Stimulated activated CD8-positive, alpha-beta memory T cell treated with anti-CD3 and anti-CD28 coated beads, Interleukin-4, amount 100 ng/mL, for 4 hours (primary cell): Measurements from ENCODE around the gene COX6B2.
"Not testable (repeated sequence)": the region's sequence is repeated elsewhere in the genome, so short reads cannot be mapped to it uniquely, and the experiment has no call there.

ENCODE experiments used
- DNase-seq, 2 donors: peaks; one replicate each; pipeline ENCODE4 v3.0.0-alpha.2; 2020; ENCODE audit warnings: low read depth in 2 of 2, low spot score in 1 of 2

COX6B2 gene, protein sequence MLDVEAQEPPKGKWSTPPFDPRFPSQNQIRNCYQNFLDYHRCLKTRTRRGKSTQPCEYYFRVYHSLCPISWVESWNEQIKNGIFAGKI

DNA sequence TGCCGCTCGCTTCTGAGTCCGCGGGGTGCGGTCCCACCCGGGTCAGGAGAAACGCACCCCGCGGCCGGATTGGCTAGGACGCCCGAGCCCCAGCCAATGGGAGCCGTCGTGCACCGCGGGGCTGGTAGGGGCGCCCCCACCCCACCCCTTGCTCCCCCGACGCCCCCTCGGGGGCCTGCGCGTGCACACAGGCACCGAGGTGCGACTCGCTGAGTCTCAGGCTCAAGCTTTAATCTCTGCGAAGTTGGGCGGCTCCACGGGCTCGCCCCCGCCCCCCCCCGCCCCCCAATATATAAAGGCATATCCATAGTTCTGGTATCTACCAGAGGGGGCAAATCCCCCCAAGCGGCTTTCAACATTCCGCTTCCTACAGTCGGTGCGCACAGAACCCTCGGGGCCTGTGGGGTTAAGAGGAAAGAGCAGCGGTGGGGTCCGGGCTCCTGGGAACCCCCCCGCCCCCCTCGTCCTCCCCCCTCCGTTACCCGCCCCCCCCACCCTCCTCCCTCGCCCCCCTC, at the start of gene COX6B2:
COX6B2 (minus strand) TSS at position 22 of the 515 bp plus-strand sequence. CDS start 198 bp downstream, outside the sequence.
- no peak for DNase-seq

DNA sequence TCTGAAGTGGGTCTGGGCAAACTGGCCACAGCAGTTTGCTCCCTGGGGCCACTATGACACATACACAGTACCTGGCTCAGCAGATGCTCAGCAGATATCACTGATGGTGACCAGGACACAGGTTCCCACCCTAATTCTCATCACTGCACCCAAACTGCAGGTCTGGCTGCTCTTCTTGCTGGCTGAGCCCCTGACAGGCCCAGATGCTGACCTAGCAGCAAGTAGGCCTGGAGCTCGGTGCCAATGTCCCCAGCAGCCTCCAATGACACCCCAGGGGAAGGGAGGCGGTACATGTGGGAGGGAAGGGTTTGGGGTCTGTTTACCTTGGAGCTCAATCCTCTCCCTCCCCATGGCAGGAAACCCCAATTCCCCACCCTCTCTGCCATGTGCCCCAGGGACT, 48.0 kb upstream of the COX6B2 start:
- DNase-seq, result no peak

DNA sequence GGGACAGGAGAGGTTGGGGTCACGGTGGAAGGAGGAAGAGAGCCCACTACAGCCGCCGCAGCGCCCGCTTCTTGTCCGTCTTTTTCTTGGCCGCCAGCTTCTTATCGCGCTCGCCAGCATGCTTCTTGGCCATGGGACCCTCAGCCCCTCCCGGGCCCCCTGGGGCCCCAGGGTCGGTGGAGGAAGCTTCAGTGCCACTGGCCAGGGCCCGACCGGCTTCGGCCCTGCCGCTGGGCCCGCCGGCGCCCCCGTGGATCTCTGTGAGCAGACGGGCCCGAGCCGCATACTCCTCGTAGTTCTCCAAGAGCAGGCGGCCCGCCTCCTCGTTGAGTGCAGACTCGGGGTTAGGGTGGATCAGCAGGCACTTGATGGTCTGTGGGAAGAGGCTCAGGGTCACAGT, 46.9 kb upstream of the COX6B2 start:
- DNase-seq, result not testable (repeated sequence)

DNA sequence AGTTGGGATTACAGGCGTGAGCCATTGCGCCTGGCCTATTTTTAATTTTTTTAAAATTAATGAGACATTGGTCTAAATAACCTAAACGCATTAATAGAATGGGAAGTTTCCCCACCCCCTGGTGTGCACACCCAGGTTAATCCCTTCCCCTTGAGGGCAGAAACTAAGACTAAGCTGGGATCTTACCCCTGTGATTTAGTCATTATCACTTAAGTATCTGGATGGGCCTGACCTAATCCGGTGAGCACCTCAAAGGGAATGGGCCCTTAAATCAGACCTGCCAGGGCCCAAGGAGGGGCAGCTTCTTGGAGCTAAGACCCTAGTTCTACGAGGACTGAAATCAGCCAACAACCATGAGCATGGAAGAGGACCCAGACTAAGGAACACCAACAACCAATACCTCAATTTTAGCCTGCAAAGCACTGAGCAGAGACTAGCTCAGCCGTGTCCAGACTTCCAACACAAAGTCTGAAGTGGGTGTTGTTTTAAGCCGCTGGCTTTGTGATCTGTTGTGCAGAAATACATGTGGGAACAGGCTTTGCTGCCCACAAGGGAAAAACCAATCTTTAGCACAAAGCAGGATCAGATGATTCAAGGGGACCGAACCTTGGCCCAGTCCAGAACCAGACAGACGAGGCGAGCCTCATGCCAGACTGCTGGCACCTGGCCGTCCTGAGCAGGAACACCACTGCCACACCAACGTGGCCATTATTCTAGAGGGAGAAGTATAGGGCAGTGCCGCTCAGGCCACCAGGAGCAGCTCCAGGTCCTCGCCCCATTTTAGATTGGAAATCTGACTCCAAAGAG, 46.0 kb upstream of the COX6B2 start:
- DNase-seq, result no peak

DNA sequence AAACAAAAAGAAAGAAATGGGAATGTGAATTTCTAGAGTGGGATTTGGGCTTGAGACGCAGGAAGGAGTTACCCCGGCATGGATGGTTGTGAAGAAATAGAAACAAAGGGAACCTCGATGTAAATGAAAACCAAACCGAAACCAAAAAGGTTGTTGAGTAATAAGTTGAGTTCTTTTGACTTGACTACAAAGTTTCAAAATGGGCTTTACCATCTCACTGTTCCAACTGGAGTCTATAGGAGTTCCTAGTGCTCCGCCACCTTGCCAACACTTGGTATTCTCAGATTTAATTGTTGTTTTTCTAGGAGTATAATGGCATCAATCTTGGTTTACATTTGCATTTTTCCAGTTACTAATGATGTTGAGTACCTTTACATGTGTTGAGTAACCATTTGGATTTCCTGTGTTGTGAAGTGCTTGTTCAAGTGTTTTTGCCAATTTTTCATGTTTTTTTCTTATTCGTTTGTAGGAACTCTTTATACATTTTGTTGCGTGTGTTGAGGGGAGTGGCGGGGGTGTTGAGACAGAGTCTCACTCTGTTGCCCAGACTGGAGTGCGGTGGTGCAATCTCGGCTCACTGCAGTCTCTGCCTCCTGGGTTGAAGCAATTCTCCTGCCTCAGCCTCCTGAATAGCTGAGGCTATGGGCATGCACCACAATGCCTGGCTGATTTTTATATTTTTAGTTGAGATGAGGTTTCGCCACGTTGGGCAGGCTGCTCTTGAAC, 43.8 kb upstream of the COX6B2 start:
- no peak for DNase-seq

DNA sequence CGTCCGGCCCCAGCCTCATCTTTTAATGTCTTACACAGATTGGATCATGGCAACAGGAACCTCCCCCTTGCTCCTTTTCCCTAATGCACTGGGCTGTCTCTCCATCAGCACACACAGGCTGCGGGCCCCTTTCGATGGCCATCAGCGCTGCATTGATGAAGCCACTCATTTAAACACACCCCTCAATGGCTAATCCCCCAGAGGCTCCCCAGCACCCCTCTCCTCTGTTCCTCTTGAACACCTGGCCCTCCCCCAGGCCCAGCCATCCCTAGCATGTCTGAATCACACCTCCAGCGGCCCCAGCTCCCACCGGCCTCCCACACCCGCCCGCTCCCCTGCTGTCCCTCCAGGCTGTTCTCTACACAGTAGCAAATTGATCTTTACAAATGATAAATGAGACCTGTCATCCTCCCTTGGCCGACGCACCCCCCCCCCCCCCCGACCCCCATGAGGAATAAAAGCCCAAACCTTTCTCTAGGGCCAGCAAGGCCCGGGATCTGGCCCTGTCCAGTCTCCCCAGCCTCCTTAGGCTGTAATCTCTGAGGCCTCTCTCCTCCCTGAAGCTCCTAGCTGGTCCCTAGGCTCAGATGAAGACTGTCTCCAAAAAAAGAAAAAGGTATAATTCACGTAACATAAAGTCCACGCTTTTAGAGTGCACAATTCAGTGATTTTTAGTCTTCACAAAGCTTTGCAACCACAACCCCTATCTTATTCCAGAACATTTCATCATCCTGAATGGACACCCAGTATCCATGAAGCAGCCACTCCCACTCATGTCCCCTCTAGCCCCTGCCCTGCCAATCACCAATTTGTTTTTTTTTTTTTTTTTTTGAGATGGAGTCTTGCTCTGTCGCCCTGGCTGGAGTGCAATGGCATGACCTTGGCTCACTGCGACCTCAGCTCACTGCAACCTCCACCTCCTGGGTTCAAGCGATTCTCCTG, 38.6 kb upstream of the COX6B2 start:
- no peak for DNase-seq

DNA sequence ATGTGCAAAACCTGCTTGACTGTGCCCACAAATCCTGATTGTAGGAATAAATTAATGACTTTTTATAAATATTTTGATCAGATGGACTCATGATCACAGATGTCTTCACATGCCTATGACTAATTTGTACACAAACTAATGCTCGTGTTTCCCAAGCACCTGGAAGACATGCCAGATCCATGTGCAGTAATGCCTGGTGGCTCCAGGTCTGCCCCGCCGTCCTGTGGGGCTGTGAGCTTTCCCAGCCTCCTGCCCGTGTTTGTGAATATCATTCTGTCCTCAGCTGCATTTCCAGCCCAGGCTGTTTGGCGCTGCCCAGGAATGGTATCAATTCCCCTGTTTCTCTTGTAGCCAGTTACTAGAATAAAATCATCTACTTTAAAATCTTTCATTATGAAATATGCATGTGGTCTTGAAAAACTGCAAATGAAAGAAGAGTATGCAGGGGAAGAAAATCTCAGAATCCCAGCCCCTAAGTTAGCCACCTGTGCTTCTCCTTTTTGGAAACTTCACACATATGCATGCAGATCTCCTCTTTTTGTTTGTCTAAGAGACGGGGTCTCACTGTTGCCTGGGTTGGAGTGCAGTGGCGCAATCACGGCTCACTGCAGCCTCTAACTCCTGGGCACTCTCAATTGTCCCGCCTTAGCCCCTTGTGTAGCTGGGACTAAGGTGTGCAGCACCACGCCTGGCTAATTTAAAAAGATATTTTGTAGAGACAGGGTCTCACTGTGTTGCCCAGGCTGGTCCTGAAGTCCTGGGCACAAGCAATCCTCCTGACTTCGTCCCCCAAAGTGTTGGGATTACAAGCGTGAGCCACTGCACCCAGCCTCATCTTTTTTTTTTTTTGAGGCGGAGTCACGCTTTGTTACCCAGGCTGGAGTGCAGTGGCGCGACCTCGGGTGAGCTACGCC, 37.4 kb upstream of the COX6B2 start:
- DNase-seq, result no peak

DNA sequence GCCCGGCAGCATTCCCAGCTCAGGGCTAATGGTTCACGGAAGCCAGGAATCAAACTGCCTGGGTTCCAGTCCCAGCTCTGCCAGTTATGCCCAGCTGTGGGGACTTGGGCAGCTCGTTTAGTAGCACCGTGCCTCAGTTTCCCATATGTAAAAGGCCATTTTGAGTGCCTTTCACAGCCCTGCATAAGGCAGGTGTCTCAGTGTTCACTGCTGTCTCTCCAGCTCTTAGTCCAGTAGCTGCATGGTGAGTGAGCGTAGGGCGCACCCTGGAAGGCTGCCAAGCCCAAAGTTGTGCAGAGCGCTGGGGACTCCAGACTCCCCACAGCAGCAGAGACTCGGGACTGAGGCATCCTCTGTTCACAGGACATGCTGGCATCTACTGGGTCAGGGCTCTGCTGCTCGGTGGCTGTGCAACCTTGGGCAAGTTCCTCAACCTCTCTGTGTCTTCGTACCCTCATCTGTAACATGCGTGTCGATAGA, 36.7 kb upstream of the COX6B2 start:
- DNase-seq, result no peak

DNA sequence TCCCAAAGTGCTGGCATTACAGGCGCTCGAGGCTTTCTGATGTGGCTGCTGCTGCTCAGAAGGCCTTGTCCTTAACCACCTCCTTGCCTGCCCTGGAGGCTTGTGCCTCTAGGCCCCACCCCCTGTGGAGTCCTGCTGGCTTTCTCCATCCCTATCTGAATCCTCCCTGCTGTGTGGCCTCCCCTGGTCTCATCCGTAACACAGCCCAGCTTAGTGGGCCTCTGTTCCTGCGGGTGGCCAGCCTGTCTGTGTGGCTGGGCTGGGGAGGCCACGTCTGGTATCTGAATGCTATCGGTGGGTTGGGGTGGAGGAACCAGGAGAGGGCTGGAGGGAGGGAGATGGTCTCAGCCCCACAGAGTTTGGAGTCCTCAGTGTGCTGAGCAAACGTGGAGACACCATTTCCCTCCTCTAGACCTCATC, 36.0 kb upstream of the COX6B2 start:
- no peak for DNase-seq

DNA sequence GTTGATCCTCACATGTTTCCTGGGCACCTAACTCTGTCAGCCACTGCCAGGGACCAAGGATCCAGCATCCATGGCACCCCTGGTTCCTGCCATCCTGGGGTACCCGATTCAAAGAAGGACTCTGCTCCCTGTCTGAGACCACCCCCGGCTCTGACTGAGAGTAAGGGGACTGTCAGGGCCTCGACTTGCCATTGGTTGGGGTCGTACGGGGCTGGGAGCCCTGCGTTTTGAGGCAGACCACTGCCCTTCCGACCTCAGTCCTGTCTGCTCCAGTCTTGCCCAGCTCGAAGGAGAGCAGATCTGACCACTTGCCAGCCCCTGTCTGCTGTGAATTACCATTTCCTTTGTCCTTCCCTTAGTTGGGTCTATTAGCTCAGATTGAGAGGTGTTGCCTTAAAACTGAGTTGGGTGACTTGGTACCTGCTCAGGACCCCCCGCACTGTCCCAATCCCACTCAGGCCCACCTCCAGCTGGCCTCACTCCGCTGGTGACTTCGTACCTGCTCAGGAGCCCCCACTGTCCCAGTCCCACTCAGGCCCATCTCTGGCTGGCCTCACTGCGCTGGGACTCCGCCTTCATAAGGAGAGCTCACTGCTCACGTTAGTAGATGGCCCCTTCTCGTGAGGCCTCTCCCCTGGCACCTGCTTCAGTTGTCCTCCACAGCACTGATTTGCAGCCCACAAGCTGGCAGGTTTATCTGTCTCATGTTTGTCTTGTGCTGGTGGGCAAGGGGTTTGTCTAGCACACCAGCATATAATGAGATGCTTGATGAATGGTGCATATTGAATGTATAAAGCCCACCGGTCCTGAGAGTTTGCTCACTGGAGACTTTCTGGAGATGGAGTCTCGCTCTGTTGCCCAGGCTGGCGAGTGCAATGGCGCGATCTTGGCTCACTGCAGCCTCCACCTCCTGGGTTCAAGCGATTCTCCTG, 35.1 kb upstream of the COX6B2 start:
- no peak for DNase-seq

DNA sequence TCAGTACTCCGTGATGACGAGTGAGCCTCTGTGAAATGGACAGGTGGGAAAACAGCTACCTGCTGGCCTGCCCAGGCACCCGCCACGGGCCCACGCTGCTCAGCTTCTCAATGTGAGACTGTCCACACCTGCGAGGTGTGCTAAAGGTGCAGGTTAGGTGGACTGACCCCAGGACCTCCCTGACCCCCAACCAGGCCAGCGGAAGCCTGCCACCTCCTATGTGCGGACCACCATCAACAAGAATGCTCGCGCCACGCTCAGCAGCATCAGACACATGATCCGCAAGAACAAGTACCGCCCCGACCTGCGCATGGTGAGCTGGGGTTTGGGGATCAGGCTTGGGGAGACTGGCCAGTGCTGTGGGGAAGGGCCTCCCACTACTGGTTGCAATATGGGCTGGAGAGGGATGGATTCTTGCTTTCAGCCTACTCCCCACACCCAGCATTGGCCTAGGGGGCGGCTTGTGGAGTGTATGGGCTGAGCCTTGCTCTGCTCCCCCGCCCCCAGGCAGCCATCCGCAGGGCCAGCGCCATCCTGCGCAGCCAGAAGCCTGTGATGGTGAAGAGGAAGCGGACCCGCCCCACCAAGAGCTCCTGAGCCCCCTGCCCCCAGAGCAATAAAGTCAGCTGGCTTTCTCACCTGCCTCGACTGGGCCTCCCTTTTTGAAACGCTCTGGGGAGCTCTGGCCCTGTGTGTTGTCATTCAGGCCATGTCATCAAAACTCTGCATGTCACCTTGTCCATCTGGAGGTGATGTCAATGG, 33.4 kb upstream of the COX6B2 start:
- no peak for DNase-seq

DNA sequence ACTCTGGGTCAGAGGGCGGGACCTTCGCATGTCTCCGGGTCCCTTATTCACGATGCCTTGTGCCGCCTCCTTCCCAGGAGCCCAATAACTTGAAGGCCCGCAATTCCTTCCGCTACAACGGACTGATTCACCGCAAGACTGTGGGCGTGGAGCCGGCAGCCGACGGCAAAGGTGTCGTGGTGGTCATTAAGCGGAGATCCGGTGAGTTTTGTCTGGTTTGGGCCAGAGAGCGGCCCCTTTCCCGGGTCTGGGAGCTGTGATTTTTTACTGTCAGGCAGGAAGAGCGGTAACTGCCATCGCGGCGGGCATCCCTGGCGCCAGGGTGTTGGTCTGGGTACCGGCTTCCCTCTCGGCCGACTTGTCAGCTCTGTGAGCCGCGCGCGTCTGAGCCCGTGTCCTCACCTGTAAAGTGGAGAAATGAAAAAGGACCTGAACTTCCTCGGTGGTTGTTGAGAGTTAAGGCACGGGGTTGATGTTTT, 32.0 kb upstream of the COX6B2 start:
- DNase-seq, result no peak

DNA sequence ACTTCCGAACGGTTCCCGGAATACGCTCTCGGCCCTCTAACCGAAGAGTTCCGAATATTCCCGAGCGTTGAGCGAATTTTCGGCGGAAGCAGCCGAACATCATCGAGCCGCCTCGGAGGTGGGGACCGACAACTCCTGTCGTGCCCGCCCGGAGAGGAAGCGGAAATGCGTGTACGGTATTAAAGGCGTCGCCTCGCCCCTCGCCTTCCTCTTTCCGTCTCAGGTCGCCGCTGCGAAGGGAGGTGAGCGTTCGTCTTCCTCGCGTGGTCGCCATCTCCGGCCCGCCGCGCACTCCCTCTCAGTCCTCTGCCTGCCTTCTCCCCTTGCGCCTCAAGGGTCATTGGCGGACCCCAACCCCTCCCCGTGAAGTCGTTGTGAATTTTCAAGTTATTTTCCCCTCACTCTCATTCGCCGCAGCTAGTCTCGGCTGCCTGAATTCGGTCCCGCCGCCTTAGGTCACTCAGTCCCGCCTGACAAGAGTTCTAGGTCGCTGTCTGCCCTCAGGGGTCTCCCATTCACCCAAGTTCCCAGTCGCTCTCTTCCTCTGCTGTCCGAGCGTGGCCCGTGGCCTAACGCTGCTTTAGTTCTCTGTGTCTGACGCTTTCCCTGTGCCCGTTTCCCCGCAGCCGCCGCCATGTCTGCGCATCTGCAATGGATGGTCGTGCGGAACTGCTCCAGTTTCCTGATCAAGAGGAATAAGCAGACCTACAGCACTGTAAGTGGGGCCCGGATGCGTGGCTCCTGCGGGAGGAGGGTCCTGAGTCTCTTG, 31.4 kb upstream of the COX6B2 start, which contains the start of gene RPL28:
RPL28 (plus strand) TSS at position 209 of the 769 bp plus-strand sequence; CDS start at position 635, 426 bp downstream.
- peak; percentile 94 to 96 for DNase-seq

DNA sequence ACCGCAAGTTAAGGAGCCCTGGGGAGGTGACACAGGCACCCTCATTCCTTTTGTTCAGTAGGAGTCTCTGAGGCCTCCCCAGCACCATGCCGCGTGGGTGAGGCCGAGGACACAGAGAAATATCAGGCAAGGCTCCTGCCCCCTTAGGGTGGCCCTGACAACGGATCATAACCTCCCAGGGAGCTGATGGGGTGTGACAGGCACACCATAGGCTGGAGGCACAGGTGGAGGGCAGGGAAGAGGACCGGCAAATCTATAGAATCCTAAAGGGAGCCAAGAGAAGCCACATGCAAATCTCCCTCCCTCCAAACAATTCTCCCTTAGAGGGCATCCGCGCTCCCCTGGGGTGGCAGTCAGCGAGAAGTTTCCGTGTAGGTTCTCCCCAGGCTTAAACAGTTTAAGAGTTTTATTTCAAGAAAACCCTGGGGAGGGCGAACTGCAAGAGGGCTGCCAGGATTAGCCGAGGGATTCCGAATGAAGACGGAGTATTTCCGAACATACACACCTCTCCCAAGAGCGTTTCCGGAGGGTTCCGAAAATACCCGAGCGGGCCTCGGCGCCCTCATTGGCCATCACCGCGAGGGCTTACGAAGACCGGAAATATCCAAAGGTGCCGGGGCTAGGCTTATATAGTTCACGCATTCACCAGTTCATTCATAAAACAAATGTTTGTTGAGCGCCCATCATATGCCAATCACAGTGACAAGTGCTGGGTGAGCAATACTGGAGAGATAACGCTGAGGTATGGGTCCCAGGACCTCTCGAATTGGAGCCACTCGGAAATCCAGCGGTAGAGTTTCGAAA, 30.6 kb upstream of the COX6B2 start:
- DNase-seq, result peak; percentile 80 to 88

DNA sequence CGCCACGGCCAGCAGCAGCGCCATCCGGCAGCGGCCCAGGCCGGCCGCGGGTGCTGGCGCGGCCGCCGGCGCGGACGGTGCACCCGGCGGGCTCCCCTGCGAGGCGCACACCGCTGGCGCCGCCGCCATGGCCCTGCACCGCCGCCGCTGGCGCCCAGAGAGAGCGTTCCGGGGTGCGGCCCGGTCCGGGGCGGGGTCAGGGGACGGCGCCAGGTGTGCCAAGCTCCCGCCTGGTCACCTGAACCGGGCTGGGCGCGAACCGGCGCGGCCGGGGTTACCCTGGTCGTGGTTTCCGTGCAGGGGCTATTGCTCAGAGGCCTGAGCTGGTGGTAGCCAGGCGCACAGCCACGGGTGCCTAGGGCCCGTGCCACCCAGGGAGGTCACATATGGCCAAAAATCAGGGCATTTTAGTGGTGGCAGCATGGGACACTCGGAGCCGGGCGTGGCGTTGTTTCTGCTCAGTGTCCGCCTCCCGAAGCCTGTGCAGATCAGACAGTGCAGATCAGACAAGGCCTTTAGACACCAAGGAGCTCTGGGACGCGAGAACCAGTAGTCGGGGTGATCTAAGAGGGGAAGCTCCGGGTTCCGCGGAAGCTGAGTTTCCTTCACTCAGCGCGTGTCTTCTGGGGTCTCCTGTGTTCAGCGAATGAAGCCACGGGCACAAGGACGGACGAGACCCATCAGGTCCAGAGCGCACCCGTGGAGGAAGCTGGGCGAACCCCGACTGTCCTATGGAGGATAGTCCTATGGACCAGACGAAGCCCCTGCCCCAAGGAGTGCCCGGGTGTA, 29.8 kb upstream of the COX6B2 start, which contains the start of gene TMEM238:
TMEM238 (minus strand) TSS at position 162 of the 789 bp plus-strand sequence; CDS start at position 129, 33 bp downstream.
- DNase-seq, result no peak
